ENCODE measurements around the gene VWA5A.

DNA sequence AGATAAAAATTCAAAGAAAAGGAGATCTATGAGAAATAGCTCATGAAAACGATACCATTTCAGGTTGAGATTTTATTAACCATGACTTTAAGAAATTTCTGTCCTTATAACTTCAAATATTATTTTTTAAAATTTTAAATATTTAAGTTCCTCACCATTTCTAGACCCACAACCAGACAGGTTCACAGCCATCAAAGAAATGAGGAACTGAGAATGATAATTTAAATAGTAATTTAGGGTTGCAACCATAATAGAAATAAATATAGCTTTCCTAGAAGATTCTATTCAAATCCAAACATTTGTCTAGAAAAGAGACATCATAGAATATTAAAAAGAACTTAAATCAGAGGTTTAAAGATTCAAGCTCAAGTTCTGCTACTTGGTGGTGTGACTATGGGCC is 5.9 kb upstream of the VWA5A start:
- TF ChIP-seq ZNF274 (IDR thresholded peaks at IDR 0.05; ENCODE audit: low read depth, low read length): no peak
- TF ChIP-seq YY1 (IDR thresholded peaks at IDR 0.05; ENCODE audit: insufficient read depth, insufficient read length): no peak
